ENCODE data around the gene HOXA10.

HOXA10 gene

GRCh38 chr7:27125986-27126394 lies 48.1 kb downstream of the HOXA10 start:
- no peaks in the 10 kb centered on the region for H3K27me3 ChIP-seq (ENCODE audit: insufficient read depth, low read length, poor library complexity)

GRCh38 chr7:27124902-27125689 lies 49.0 kb downstream of the HOXA10 start:
- no peaks in the 10 kb centered on the region for H3K79me2 ChIP-seq (ENCODE audit: insufficient read depth, low read length)
- no peaks in the 10 kb centered on the region for H3K9me3 ChIP-seq (ENCODE audit: insufficient read depth, low read length, severe bottlenecking)
- no peaks in the 10 kb centered on the region for H3K27me3 ChIP-seq (ENCODE audit: insufficient read depth, low read length, poor library complexity)
- H3K27ac ChIP-seq (ENCODE audit: low read length), result no peak overlapping the region
- no peaks in the 10 kb centered on the region for H3K36me3 ChIP-seq (ENCODE audit: insufficient read depth, low read length)
- DNase-seq (no peak), ATAC-seq (ENCODE audit: insufficient read depth, low read depth) (no peak)
- H3K9ac ChIP-seq (ENCODE audit: low read depth, low read length), result no peak overlapping the region
- H3K4me3 ChIP-seq (ENCODE audit: low read depth in 1 of 2, low read length in 2 of 2), result no peak overlapping the region
- H3K4me1 ChIP-seq (ENCODE audit: insufficient read depth, low read length), result no peaks in the 10 kb centered on the region
- no peak overlapping the region for H3K4me2 ChIP-seq (ENCODE audit: insufficient read depth, low read length)
- no peaks in the 10 kb centered on the region for H4K20me1 ChIP-seq (ENCODE audit: insufficient read depth, low read length)
- no peak overlapping the region for H2AFZ ChIP-seq (ENCODE audit: low read depth, low read length)
- no peak for TF ChIP-seq EZH2 (IDR thresholded peaks at IDR 0.05; ENCODE audit: borderline replicate concordance, low read depth, low read length, severe bottlenecking)
- TF ChIP-seq CTCF (IDR thresholded peaks at IDR 0.05; ENCODE audit: borderline replicate concordance, extremely low read depth, low read length, poor library complexity, severe bottlenecking), result no peak

More at GRCh38 chr7:27125986-27126394, 48.1 kb downstream of the HOXA10 start:
- Histone ChIP-seq H3K4me2 (ENCODE audit: insufficient read depth, low read length) (no peak overlapping the region), H3K9me3 (ENCODE audit: insufficient read depth, low read length, severe bottlenecking) (no peaks in the 10 kb centered on the region), H3K36me3 (ENCODE audit: insufficient read depth, low read length) (no peaks in the 10 kb centered on the region), H3K27ac (ENCODE audit: low read length) (no peak overlapping the region), H2AFZ (ENCODE audit: low read depth, low read length) (no peak overlapping the region), H3K9ac (ENCODE audit: low read depth, low read length) (no peak overlapping the region), H3K79me2 (ENCODE audit: insufficient read depth, low read length) (no peaks in the 10 kb centered on the region), H4K20me1 (ENCODE audit: insufficient read depth, low read length) (no peaks in the 10 kb centered on the region), H3K4me3 (ENCODE audit: low read depth in 1 of 2, low read length in 2 of 2) (no peak overlapping the region), H3K4me1 (ENCODE audit: insufficient read depth, low read length) (no peaks in the 10 kb centered on the region)
- DNase-seq (no peak), ATAC-seq (ENCODE audit: insufficient read depth, low read depth) (no peak)
- TF ChIP-seq EZH2 (IDR thresholded peaks at IDR 0.05; ENCODE audit: borderline replicate concordance, low read depth, low read length, severe bottlenecking), result no peak
- TF ChIP-seq CTCF (IDR thresholded peaks at IDR 0.05; ENCODE audit: borderline replicate concordance, extremely low read depth, low read length, poor library complexity, severe bottlenecking), result no peak

- Histone ChIP-seq H3K27ac (ENCODE audit: low read length) (no peak overlapping the region), H3K4me3 (ENCODE audit: low read depth in 1 of 2, low read length in 2 of 2) (no peak overlapping the region), H3K4me1 (ENCODE audit: insufficient read depth, low read length) (no peaks in the 10 kb centered on the region), H3K36me3 (ENCODE audit: insufficient read depth, low read length) (no peaks in the 10 kb centered on the region), H2AFZ (ENCODE audit: low read depth, low read length) (no peak overlapping the region), H4K20me1 (ENCODE audit: insufficient read depth, low read length) (no peaks in the 10 kb centered on the region), H3K4me2 (ENCODE audit: insufficient read depth, low read length) (no peak overlapping the region), H3K9me3 (ENCODE audit: insufficient read depth, low read length, severe bottlenecking) (no peaks in the 10 kb centered on the region), H3K79me2 (ENCODE audit: insufficient read depth, low read length) (no peaks in the 10 kb centered on the region), H3K9ac (ENCODE audit: low read depth, low read length) (no peak overlapping the region), H3K27me3 (ENCODE audit: insufficient read depth, low read length, poor library complexity) (no peaks in the 10 kb centered on the region)
- DNase-seq, result no peak
- ATAC-seq (ENCODE audit: insufficient read depth, low read depth), result no peak
- TF ChIP-seq EZH2 (IDR thresholded peaks at IDR 0.05; ENCODE audit: borderline replicate concordance, low read depth, low read length, severe bottlenecking) (no peak), CTCF (IDR thresholded peaks at IDR 0.05; ENCODE audit: borderline replicate concordance, extremely low read depth, low read length, poor library complexity, severe bottlenecking) (no peak)
Measured at GRCh38 chr7:27124096-27124901, 49.8 kb downstream of the HOXA10 start.
